A549 treated with AZD9567 at 1 μM for 4 hours (cell line): ENCODE measurements around the gene PSME2. TPM values are rescaled to one million over a fixed set of nuclear protein-coding genes. Genes with fewer than 3 reads are reported as not detected.

Experiments
- total RNA-seq: library from RNA; stranded (reverse); fragments of 200-300 nt; extraction: Qiagen RNA extraction; gene quantifications from 5 replicates; pipeline ENCODE4 v1.2.3, GENCODE V29; 2022; ENCODE audit not compliant: insufficient read depth

Gene PSME2, protein sequence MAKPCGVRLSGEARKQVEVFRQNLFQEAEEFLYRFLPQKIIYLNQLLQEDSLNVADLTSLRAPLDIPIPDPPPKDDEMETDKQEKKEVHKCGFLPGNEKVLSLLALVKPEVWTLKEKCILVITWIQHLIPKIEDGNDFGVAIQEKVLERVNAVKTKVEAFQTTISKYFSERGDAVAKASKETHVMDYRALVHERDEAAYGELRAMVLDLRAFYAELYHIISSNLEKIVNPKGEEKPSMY
- total RNA-seq = 132 to 193 TPM (median 160 TPM) in 5 replicates

GRCh38 chr14:24146453-24146977 is at the start of gene PSME2:
PSME2 (minus strand) TSS chr14:24146610; CDS start chr14:24146581, 29 bp downstream.

GRCh38 chr14:24195186-24196070 is 49.0 kb upstream of the PSME2 start, which contains the start of gene TM9SF1:
TM9SF1 (minus strand) TSS chr14:24195441; CDS start chr14:24195019, 422 bp downstream.

DNA sequence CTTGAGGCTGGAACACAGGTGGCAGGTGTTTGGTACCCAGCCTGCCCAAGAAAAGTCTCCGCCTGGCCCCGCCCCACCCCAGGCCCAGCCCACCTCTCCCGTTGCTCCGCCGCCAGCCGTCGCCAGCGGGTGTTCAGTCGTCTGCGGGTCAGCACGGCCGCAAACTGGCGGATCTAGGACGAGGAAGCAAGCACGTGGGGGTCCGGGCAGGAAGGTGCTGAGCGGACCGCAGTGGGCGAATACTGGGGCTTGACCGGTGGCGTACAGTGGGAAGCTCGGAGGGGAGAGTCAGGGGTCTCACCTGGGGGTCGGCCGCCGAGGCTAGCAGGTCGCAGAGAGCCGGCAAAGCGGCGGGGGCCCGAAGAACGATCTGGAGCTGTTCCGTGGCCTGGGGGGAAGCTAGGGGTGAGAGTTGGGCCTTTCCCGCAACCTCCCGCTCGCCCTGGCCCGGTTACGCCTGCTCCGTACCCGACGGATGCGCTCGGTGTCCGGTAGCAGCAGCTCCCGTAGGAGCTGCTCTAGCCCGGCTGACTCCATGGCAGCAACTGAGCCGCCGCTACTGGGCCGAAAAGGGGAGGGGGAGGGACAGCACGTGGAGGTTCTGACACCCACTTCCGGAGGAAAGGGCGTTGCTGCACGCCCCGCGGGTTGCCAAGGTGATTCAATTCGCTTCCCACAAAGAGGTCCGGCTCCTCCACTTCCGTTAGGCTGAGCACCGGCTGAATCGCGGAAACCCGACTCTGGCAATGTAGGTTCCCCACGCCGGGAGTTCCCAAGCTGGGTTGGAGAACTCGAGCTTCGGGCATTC is 42.0 kb upstream of the PSME2 start, which contains the start of gene IPO4:
Gene IPO4 (minus strand): TSS at position 566 of the 808 bp plus-strand sequence. CDS start 29 bp downstream, at position 537.

GRCh38 chr14:24171422-24172260 is 25.2 kb upstream of the PSME2 start, which contains the start of gene REC8:
REC8 (plus strand) TSS chr14:24172080; CDS start chr14:24172553, 473 bp downstream.

DNA sequence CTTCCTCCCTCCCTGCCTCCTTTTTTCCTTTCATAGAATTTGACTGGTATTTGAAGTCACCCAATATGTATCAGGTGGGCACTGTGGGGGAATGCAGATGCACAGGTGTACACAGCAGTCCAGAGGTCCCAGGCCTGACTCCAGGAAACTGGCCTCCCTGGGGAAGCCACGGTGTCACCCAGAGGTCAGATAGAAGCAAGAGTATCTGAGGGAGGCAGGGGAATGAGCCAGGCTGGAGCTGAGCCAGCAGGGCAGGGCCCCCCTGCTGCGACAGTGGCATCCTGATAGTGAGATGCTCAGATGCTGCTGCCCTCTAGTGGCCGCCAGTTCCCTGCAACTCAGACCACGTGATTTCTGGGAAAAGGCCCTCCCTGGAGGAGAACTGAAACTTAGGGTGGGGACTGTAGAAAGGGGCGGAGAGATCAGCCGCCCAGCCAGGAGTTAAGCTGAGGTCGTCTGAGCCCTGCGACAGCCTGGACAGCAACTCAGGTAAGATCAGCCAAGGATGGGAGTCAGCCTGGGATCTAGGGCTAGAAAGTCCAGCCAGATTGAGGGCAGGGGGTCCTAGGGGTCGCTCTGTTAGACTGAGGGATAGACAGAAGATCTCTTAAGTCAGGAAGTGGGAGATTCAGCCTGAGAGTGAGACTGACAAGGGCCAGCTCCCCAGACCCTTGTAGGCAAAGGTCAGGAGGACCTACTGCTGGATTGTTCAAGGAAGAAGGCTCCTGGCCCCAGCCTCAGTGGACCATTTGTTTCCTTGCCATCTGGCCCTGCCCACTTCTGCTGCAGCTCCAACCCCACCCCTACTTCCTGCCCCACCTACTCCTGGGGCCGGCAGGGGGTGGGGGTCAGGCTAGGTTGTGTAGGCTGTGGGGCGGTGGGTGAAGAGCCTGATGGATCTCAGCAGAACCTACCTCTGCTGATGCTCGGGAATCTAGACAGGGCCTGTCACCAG is 14.7 kb upstream of the PSME2 start, which contains the start of gene IRF9:
Gene IRF9 (plus strand): TSS at position 416 of the 955 bp plus-strand sequence. CDS start 880 bp downstream, outside the sequence.

DNA sequence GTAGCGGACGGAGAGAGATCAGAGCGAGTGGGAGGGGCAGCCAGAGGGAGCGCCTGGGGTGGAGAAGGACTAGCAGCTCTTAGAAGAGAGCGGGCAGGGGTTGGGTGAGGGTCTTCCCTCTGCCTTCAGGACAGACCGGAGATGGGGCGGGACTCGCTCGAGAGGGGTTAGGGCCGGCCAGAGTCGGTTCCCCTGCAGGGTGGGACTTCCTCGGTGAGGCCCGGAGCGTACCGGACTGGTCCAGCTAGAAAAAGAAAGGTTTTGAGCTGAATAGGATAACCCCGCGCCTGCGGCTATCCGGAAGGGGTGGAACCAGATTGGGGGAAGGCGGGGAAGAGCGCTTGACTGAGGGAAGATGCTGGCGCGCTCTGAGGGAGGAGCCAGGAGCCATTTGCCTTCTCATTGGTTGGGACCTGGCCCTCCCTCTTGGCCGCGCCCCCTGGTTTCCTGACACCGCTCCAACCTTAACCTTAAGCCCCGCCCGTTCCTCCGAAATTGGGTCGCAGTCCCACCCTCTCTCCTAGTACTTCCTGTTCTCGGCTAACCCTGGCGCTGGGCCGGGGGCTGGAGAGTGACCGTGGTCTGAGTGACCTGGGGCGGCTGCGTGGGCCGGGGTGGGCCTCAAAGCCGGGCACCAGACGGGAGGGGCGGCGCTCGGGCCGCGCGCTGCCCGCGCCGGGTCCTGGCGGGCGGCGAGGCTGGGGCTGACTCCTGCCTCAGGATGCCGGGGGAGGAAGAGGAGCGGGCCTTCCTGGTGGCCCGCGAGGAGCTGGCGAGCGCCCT is 759 bp upstream of the PSME2 start, which contains the start of gene RNF31:
Gene RNF31 (plus strand): TSS at position 521 of the 783 bp plus-strand sequence. CDS start 201 bp downstream, at position 722.

GRCh38 chr14:24141097-24141880 is 5.1 kb downstream of the PSME2 start, which contains the start of gene EMC9:
EMC9 (minus strand) TSS chr14:24141591; CDS start chr14:24141304, 287 bp downstream.

GRCh38 chr14:24135834-24136683 is 10.4 kb downstream of the PSME2 start, which contains the start of gene PSME1:
PSME1 (plus strand) TSS chr14:24136194; CDS start chr14:24136263, 69 bp downstream.

DNA sequence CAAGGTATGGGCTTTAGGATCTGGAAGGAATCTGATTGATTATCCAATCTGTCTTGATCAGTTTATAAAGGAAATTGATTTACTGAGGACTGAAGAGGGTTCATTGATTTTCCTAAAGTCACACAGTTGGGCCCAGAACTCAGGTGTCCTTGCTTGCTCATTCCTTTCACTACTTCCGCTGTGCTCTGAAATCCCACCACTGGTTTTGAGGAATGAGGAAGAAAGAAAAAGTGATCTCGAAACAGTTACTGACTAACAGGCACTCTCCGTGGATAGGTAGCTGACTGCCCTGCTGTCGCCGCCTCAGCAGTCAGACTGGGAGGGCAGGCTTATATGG is 16.1 kb downstream of the PSME2 start, which contains the start of gene FITM1:
Gene FITM1 (plus strand): TSS at position 280 of the 337 bp plus-strand sequence. CDS start 905 bp downstream, outside the sequence.

GRCh38 chr14:24114532-24115421 is 31.6 kb downstream of the PSME2 start, which contains the start of the genes DCAF11 and NRL:
DCAF11 (plus strand) TSS chr14:24114777; CDS start chr14:24115595, 818 bp downstream.
NRL (minus strand) TSS chr14:24114949; CDS start chr14:24082848, 32,101 bp downstream.

DNA sequence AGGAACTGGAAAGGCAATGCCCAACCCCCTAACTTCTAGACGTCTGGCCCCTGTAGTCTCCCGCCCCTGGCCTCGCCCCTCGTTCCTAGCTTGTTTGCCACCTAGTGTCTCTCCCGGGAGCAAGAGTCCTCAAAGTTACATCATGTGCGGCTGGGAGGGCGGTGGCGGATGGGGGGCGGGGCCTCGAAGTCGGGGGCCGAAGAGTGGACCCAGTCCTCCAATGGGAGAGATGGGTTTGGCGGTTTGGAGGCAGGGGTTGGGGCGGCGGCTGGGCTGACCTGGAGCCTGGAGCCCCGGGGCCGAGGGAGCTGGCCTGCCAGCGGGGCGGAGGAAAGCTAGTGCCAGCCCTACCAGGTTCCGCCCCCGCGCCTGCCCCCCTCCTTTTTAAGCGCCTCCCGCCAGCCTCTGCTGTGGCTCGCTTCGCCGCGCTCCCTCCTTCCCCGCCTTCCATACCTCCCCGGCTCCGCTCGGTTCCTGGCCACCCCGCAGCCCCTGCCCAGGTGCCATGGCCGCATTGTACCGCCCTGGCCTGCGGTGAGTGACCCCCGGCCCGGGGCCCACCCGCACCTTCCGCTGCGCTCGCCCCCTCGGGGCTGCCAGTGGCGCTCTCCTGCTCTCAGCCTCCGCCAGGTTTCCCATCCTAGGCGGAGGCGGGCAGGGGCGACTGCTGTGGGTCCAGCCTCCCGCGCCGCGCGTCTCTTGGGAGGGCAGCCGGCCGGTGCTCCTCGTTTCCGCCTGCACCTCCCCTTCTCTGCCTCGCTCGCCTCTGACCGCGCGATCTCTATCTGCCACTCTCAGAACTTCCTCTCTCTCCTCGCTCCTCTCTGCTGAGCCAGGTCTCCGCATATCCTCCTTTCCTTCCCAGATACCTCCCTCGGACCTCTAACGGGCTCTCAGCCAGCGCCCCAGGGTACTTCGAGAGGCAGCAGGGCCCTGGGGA is 52.2 kb downstream of the PSME2 start, which contains the start of gene PCK2:
Gene PCK2 (plus strand): TSS at position 411 of the 940 bp plus-strand sequence. CDS start 95 bp downstream, at position 506.

